Measurements from ENCODE around the gene IREB2. TPM values are rescaled to one million over a fixed set of nuclear protein-coding genes. Genes with fewer than 3 reads are reported as not detected.
A peak's percentile ranks its signal among the peaks of the same experiment; 100 is the strongest.
"Not testable (repeated sequence)": the region's sequence is repeated elsewhere in the genome, so short reads cannot be mapped to it uniquely, and the experiment has no call there.

The IREB2 gene
- total RNA-seq, 1 experiment from 2014 or later: 23.8 TPM

DNA sequence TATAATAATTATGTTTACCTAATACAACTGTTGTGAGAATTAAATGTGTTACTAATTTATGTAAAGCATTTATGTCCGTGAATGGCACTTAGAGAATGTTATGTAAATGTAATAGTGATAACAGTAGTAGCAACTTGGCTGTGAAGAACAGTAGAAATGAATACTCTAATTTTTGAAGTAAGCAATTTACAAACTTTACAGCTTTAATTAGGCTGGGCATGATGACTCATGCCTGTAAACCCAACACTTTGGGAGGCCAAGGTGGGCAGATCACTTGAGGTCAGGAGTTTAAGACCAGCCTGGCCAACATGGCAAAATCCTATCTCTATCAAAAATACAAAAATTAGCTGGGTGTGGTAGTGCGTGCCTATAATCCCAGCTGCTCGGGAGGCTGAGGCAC is 33.9 kb upstream of the IREB2 start:
- no peak for DNase-seq (ENCODE audit: low spot score)
- in situ Hi-C loops (cut with HindIII; ENCODE audit: low sequenced_read_pairs): no loop called here

GRCh38 chr15:78404796-78405195 is 33.2 kb upstream of the IREB2 start:
- in situ Hi-C loops (cut with HindIII; ENCODE audit: low sequenced_read_pairs); DNase-seq (ENCODE audit: low spot score): not testable (repeated sequence)

DNA sequence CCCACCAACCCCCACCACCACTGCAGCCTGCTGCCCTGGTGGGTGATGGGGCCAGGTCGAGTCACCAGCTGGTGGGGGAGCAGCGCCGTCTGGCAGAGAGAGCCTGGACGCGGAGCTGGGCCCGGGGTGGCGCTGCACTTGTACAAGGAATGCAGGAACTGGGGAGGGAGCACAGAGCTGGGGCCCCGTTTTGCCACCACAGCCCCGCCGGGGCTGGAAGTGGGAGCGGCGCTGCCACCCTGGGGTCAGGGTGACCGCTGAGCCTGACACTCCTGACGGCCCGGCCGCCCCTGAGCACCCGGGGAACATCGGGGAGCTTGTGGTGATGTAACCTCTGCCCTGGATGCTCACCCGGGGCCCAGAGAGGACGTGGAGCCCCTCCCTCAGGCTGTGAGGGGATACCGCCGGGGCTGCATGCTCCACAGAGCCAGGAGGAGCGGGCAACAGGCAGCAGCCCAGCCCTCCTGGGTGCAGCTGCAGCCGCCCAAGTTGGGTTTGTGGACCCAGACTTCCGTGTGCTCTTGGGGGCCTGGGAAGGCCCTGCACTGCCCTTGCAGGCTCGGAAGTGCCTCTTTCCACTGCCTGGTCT is 32.6 kb upstream of the IREB2 start:
- DNase-seq (ENCODE audit: low spot score): no peak
- in situ Hi-C loops (cut with HindIII; ENCODE audit: low sequenced_read_pairs): no loop called here

DNA sequence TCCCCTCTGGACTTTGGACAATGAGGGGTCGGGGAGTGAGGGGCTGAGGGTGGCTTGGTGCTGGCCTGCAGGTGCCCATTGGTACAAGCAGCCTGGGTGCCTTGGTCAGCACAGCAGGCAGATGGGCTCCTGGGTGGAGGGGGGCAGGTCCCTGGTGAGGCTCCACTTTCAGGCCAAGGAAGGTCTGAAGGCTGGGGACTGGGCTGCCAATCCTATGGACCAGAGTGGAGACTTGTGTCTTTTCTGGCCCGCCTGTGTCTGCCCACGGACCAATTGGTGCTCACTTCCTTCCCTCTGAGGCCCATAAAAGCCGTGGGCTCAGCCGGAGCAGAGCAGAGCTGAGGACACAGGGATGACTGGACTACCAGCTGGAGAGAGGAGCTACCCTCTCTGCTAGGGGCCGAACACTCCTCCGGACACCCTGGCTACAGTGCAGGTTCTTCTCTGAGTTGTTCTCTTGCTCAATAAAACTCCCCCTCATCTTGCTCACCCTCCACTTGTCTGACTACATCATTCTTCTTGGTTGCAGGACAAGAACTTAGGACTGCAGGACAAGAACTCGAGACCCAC is 31.9 kb upstream of the IREB2 start:
- DNase-seq (ENCODE audit: low spot score): no peak
- in situ Hi-C loops (cut with HindIII; ENCODE audit: low sequenced_read_pairs): no loop called here

GRCh38 chr15:78407608-78408354 is 30.2 kb upstream of the IREB2 start:
- no peak for DNase-seq (ENCODE audit: low spot score)
- in situ Hi-C loops (cut with HindIII; ENCODE audit: low sequenced_read_pairs): no loop called here

GRCh38 chr15:78408355-78408640 is 29.7 kb upstream of the IREB2 start:
- no peak for DNase-seq (ENCODE audit: low spot score)
- in situ Hi-C loops (cut with HindIII; ENCODE audit: low sequenced_read_pairs): no loop called here

DNA sequence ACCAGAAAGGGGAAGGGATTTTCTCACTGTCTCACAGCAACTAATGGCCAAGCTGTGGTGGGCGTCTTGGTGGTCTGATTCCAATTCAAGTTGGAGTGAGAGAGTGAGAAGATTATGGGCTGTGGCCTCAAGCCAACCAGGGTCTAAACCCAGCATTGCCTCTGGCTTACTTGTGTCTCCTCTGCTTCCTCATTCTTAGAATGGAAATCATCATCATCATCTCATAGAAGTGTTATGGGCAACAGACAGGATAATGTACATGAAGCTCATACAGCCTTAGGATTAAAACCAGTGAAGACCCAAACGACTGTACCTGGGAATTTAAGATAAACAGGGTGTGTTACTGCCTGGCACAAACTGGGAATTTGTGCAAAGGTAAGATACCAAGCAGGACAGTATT is 29.1 kb upstream of the IREB2 start:
- in situ Hi-C loops (cut with HindIII; ENCODE audit: low sequenced_read_pairs): no loop called here
- no peak for DNase-seq (ENCODE audit: low spot score)

- no peak for DNase-seq (ENCODE audit: low spot score)
- in situ Hi-C loops (cut with HindIII; ENCODE audit: low sequenced_read_pairs): no loop called here
Observed at GRCh38 chr15:78411061-78411460, 27.0 kb upstream of the IREB2 start.

GRCh38 chr15:78414621-78415250 is 23.3 kb upstream of the IREB2 start:
- in situ Hi-C loops (cut with HindIII; ENCODE audit: low sequenced_read_pairs): no loop called here
- peak; percentile 27 for DNase-seq (ENCODE audit: low spot score)

DNA sequence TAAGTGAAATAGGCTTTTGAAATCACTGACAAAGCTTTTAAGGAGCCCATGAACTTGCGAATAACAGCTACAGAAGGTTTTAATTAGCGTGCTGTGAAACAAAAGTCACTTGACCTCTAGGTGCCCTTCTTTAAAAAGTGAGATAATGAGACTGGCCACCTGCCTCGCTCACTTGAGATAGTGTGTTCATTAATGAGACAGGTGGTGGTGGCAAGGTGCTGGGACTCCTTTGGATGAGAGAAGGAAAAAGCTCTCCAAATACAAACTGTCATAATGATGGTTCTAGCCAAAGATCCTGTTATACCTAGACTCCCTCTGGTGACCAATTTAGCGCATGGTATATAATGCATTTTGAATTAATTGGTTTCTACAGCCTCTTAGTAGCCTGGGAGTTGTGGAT is 22.7 kb upstream of the IREB2 start:
- in situ Hi-C loops (cut with HindIII; ENCODE audit: low sequenced_read_pairs): no loop called here
- DNase-seq (ENCODE audit: low spot score): peak; percentile 49

- in situ Hi-C loops (cut with HindIII; ENCODE audit: low sequenced_read_pairs): no loop called here
- DNase-seq (ENCODE audit: low spot score): no peak
Observed at GRCh38 chr15:78417754-78418630, 20.0 kb upstream of the IREB2 start.

DNA sequence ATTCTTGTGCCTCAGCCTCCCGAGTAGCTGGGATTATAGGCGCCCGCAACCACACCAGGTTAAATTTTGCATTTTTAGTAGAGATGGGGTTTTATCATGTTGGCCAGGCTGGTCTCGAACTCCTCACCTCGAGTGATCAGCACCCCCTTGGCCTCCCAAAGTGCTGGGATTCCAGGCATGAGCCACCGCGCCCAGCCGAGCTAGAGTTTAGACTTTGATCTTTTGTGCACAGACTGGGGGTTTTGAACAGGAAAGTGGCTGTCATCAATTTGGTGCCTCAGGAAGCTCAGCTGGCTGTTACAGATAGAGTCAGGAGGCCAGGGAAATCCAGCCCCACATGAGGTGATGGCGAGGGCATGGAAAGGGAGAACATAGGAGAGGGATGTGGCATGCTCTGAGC is 19.3 kb upstream of the IREB2 start:
- in situ Hi-C loops (cut with HindIII; ENCODE audit: low sequenced_read_pairs): no loop called here
- DNase-seq (ENCODE audit: low spot score): no peak

GRCh38 chr15:78419367-78419766 is 18.6 kb upstream of the IREB2 start:
- DNase-seq (ENCODE audit: low spot score): no peak
- in situ Hi-C loops (cut with HindIII; ENCODE audit: low sequenced_read_pairs): no loop called here

DNA sequence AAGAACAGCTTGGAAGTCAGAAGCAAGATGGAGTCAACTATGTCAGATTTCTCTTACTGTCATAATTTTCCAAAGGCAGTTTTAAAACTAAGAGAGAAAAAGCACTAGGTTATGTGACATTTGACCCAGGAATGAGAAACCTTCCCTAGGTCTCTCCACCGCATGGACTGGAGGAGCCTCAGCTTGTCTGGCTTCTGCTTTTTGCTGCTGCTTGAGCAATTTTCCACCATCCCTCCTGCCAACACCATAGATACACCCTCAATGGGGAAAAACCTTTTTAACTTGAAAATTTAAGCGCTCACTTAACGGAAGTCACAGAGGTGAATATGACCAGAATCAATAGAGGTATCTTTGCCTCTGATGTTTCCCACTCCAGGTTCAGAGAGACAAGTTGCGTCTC is 17.8 kb upstream of the IREB2 start:
- no peak for DNase-seq (ENCODE audit: low spot score)
- in situ Hi-C loops (cut with HindIII; ENCODE audit: low sequenced_read_pairs): no loop called here

GRCh38 chr15:78420766-78421165 is 17.2 kb upstream of the IREB2 start:
- DNase-seq (ENCODE audit: low spot score): no peak
- in situ Hi-C loops (cut with HindIII; ENCODE audit: low sequenced_read_pairs): no loop called here

DNA sequence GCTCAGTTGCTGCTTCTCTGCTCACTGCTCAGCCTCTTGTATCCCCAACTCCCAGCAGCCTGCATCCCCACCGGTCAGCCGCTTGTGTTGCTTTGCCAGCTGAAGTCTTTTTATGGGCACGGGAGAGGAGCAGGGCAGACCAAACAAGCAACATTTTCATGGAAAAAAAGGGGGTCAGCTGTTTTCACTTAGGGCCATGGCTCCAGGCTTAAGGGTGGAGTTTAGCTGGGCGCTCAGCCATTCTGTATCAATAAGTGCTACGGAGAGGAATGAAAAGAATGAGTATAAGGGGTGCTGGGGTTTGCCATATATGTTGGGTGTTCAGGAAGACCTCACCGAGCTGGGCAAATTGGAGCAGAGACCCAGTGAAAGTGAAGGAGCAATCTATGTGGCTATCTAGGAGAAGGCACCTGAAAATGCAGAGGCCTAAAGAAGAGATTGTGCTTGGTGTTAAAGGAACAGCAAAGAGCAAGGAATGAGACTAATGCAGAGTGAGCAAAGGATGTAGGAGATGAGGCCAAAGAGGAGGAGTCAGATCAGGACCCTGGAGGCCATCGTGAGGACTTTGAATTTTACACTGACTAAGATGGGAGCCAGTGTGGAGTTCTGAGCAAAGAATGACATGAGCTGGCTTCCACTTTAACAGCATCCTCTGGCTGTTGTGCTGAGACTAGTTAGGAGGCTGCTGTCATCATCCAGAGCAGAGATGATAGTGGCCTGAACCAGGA is 16.6 kb upstream of the IREB2 start:
- in situ Hi-C loops (cut with HindIII; ENCODE audit: low sequenced_read_pairs): no loop called here
- no peak for DNase-seq (ENCODE audit: low spot score)

DNA sequence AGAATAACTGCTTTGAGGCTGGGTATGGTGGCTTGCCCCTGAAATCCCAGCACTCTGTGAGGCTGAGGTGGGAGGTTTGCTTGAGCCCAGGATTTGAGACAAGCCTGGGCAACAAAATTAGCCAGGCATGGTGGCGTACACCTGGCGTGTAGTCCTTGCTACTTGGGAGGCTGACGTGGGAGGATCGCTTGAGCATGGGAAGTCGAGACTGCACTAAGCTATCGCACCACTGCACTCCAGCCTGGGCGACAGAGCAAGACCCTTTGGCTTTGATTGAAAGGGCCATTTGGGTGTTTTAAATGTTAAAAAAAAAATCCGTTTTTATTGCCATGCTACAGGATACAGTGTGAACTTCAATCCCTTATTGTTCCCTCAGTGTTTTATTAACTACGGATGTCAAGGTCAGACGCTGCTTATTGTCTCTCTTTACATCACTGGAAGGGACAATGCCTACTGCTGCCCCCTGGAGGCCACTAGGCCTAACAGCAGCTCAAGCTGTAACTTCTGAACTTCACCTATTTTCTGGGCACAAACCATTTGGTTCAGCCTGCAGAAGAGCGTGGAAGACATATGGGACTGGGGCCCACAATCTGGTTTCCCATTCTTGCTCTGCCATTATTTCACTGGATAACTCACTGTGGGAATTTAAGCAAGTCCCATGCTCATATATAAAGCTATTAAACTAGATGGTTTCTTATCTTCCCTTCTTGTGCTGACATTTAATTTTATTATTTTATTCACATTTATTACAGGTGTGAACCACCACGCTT is 15.3 kb upstream of the IREB2 start:
- in situ Hi-C loops (cut with HindIII; ENCODE audit: low sequenced_read_pairs): no loop called here
- peak; percentile 79 for DNase-seq (ENCODE audit: low spot score)

- in situ Hi-C loops (cut with HindIII; ENCODE audit: low sequenced_read_pairs): no loop called here
- no peak for DNase-seq (ENCODE audit: low spot score)
Observed at GRCh38 chr15:78424673-78425072, 13.3 kb upstream of the IREB2 start.
